Endometrial microvascular endothelial cells (primary cell): ENCODE results near the gene CARMIL1. TPM values are rescaled to one million over a fixed set of nuclear protein-coding genes. Genes with fewer than 3 reads are reported as not detected.

ENCODE experiments used
- in situ Hi-C: cut with HindIII; loops from 2 replicates; pipeline ENCODE4 v1.10.0; 2017; ENCODE audit warnings: low sequenced_read_pairs, low pct_unique_long_range_greater_than_20kb; ENCODE audit errors: inconsistent ontology term
- total RNA-seq: library from RNA; depleted of rRNA; stranded (reverse); fragments of >200 nt; gene quantifications from one replicate; pipeline ENCODE4 v1.2.3, GENCODE V29; 2015; ENCODE audit errors: inconsistent ontology term

The CARMIL1 gene
- total RNA-seq, result 1.0 TPM

DNA sequence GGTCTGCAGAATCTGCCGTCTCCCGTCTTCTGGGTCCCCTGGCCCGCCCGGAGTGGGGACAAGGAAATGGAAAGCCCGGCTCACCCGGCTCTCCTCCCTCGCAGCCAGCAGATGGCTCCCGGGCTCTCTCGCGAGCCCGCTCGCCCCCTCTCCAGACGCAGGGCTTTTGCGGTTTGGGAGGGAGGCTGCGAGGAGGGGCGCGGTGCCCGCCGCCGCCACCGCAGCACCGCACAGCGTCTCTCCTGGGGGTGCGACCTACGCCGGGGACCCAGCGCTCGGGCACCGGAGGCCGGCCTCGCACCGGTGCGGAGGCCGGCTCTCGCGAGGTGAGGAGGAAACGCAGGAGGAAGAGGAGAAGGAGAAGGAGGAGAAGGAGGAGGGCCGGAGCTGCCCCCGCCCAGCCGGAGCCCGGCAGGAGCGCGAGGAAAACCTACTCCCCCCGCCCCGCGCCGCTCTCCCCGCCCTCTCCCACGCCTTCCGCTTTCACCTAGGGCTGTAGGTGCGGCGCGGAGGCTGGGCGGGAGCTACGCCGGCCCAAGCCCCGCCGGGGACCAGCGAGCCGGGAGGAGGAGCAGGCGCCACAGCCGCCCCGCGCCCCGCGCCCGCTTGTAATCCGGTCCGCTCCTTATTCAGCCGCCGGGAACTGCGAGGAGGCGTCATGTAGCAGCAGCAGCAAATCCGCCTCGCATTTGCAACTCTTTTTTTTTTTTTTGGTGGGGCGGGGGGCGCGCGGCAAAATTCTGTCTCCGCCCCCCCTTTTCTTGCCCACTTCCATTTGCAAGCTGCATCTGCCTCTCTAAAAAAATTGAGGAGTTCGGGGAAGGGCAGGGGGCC, at the start of gene CARMIL1:
Gene CARMIL1, plus strand, starts transcription at position 461 of the 834 bp plus-strand sequence. CDS start 422 bp downstream, outside the sequence.
- in situ Hi-C loops, result no loop called here

DNA sequence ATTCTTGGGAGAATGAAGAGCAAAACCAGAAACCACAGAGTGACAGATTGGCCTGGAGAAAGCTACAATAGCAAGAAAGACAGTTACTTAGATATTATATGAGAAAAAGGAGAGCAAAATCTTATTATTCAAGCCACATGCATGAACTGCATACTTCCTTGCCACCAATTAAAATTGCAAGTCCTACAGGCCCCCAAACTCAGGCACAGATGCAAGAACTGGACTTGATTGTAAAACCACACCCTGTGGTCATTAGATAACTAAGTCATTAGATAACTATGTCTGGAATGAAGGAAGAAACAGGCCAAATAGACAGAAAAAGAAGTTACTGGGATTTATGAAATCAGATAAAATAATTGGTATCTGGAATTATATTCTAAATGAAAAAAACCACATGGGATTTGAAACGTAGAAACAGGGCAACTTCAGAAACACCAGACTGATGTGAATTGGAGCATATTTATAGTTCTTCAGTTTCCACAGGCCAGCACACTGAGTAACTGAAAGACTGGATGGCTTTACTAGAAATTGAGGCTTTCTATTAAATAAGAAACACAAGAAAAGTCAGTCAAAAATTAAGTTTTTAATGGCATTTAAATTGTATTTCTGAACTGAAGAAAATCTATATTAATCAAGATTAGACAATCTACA, 49.4 kb upstream of the CARMIL1 start:
- in situ Hi-C loops, result no loop called here

DNA sequence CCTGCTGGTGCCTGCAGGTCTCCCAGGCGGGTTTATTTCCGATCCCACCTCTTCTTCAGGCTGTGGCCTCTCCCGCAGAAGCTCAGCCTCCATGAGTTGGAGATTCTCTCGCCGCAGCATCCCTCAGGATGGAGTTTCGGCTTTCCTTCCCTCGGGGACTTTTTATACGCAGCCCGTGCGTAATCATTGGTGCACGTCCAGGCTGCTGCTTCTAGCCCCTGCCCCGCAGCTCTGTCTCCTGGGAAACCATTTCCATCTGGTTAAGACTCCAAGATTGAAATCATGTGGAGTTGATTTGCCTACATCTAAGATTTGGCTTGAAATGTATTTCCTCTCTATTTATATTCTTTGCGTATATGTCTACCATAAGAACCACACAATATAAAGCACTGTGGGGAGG, 46.7 kb upstream of the CARMIL1 start:
- in situ Hi-C loops, result no loop called here

DNA sequence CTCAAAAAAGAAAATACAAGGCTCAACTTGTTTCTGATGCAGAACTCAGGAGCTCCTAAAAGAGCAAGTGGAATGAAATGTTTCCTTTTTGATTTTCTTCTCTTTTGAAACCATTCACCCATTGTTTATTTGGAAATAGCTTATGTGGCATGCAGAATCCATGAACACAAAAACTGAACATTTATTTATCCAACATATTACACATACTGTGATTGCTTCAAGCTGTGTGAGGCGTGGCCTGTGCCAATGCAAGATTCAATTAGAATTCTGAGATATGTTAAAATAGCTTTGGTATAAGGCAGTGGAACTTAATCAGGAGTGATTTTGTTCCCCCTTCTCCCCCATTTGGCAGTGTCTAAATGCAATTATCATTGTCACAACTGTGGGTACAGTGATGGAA, 45.9 kb upstream of the CARMIL1 start:
- in situ Hi-C loops, result no loop called here

DNA sequence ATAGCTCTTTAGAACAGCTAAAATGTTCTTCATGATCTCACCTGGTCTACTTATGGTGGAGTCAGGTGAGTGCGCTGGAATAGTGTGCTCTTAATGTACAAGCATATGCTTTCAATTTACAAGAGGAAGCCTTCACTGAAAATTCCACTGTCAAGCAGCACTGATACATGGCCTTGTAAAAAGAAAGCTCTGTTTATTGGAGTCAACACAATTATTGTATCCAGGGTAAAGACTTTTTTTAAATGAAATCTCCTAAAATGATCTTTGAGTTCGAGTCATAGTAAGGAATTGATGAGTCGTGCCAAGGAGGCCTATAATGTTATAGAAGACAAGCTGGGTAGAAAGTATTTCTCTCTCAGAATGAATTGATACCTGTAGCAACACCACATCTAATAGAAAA, 41.6 kb upstream of the CARMIL1 start:
- in situ Hi-C loops, result no loop called here

DNA sequence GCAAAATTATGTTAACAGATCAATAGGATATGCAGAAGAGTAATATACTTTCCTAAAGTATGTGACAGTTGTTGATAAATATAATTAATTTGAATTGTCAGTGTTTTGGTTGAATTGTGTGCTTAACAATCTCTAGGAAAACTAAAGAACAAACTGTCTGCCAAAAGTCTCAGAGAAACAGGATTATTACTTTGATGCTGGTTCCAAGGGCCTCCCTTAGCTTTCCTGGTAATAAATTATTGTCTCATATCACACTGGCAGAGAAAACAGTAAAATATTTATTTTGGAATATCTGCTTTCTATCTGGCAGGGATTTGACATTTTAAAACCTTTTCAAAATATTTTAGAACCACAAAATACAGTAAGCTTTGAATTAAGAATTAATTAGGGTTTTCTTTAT, 40.1 kb upstream of the CARMIL1 start:
- in situ Hi-C loops, result no loop called here

DNA sequence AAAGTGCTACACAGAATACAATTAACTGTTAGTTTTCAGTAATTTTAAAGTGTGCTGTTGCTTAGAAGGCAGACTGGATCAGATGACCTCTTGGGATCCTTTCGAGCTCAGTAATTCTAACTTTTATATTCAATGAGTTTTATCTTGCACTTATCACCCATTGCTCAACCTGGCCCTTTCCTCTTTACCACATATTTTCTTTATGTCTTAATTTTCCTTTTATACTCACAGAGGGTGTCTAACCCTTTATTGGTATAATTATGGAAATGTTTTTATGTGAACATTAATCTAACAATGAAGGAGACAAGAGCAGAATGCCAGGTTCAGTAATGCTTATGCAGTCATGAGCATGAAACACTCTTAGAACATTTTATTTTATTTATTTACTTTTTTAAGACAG, 39.7 kb upstream of the CARMIL1 start:
- in situ Hi-C loops, result no loop called here

DNA sequence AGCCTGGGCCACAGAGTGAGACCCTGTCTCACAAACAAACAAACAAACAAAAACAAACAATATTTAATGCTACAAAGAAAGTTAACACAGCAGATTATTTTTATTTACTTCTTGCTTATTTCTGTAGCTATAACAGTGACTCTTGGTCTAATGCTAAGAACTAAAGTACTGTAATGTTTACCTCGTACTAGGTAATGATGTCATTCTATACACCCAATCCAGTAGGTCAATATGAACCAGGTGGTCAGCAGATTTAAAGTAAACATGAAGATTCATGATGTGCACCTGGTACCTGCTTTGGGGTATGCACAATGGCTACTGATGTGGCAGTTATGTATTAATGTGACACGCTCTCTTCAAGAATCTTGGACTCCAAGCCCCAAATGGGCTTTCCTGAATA, 36.6 kb upstream of the CARMIL1 start:
- in situ Hi-C loops, result no loop called here

DNA sequence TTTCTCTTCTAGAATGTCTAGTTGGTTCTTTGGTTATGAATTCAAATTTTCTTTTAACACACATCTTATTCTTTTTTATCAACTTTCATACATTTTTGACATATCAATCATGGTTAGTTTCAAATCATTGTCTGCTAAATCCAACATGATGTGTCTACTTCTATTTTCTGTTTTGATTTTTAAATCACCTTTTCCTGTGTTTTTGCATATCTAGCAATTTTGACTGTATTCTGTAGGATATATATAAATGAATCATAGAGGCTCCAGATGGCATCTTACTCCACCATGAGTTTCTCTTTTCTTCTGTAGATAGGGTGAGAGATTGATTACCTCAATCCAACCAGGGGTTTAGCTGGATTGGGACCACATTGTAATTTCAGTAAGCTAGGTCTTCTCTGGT, 34.3 kb upstream of the CARMIL1 start:
- in situ Hi-C loops, result no loop called here

DNA sequence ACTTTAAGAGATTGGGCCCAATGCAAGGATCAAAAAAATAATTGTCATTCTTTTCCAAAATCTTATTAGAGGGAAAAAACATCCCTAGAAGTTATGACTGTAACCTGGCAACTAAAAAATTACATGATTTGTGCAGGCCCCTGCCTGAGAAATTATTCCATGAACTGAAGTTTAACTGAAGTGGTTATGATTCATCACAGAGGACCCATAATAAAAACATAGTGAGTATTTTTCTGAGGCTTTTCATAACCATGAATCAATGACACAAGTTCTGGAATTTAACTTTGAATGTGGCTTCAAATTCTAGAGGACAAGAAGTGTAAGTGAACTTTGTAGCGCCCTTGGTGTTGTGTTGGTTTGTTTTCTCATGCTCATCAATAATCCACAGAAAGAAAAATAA, 31.1 kb upstream of the CARMIL1 start:
- in situ Hi-C loops, result no loop called here

DNA sequence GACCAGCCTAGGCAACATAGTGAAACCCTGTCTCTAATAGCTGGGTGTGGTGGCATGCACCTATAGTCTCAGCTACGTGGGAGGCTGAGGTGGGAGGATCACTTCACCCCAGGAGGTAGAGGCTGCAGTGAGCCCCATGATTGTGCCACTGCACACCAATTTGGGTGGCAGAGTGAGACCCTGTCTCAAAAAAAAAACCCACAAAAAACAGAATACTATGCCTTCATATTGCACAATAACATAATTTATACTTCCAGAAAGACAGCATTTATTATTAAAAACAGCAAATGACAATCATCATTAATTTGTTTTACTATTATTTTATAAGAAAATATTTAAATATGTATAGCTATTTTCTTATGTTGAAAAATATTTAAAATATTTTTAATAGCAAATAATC, 30.0 kb upstream of the CARMIL1 start:
- in situ Hi-C loops, result no loop called here

DNA sequence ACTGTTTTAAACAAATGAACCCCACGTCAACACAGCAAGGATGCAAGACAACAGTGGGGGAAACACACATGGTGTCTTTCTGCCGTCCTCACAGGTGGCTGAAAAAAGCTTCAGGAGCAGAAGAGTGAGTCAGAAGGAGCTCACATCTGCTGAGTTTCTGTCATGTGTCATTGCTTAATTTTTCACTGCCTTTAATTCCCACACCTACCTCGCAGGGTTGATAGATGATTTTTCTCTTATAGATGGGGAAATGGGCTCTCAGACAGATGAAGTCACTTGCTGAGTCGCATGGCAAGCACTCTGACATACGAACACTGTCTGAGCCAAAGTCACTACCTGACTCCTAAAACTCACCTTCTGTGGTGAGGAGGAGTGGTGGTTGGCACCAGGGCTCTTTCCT, 28.3 kb upstream of the CARMIL1 start:
- in situ Hi-C loops, result loop anchor here (25.0 kb wide), 1 partner anchor 236 kb away; no protein-coding TSS in a partner anchor

DNA sequence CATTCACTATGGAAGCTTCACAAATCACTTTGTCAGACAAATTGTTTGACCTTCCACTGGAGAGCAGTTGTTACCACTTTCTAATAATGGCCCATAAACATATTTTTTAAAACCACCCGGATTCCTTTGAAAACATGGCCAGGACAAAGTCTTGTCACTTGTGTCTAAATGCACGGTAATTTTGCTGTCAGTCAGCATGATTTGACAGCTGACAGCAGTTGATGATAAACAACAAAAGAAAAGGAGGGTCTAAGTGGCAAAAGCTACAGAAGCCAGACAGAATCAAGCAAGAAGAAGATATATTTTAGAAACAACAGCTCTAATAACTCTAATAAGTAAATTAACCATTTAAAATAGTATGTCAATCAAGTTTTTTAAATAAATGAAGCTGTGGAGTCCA, 27.7 kb upstream of the CARMIL1 start:
- in situ Hi-C loops, result loop anchor here (25.0 kb wide), 1 partner anchor 236 kb away; no protein-coding TSS in a partner anchor

DNA sequence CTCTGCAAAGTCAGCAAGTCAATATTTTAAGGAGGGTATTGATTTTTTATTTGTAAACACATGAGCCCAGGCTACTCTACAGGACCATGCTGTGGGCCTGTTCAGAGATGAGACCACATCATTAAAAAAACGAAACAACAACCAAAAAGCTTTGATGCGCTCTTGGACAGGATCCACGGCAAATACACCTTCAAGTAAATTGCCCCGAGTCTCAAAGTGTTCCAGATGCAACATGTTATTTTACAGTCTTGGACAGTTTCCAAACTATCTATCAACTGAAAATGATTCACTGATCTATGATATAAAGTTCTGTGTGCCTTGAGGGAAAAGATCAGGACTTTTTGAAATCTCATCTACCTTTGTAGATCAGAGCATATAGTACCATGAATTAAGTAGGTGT, 25.8 kb upstream of the CARMIL1 start:
- in situ Hi-C loops, result loop anchor here (25.0 kb wide), 1 partner anchor 234 kb away; no protein-coding TSS in a partner anchor

DNA sequence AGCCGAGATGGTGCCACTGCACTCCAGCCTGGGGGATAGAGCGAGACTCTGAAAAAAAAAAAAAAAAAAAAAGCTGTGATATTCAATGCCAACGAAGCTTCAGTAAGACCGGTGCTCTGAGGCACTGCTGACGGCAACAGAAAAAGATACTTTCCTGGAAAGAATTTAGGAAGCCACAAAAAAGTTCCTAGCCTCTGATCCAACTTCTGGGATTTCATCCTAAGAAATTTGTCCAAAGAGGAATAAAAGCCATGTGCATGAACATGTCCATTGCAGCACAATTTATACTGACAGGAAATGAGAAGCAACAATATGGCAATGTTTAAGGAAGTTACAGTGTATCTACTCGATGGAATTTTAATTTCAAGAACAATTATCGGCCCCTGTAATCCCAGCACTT, 24.5 kb upstream of the CARMIL1 start:
- in situ Hi-C loops, result loop anchor here (25.0 kb wide), 1 partner anchor 233 kb away; no protein-coding TSS in a partner anchor

DNA sequence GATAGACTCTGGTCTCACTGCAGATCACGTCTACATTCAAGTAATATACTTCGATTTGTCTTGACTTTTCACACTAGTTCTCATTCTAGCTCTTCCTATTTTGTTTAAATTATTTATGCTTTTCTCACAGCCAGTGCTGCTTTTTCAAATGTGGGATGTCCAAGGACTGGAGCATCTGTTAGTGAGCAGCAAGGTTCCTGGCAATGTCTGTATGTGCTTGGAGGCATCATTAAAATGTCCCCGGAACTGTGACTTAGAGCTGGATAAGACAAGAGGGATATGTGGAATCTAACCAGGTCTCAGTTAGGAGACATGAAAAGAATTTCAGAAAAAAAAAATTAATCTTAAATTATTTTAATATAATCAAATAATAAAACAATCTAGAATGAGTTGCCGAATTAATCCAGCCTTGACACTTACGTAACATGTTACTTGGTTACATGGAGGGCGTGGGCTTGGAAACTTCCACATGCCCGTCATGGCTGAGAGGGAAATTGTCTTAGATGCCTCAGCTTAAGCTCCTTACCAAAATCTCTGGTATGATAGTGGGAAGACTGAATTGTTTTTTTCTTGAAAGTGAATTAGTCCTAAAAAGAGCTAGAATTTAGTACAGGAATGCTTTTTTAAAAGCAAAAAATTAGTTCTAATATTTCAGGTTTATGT, 21.4 kb upstream of the CARMIL1 start:
- in situ Hi-C loops, result loop anchor here (25.0 kb wide), 1 partner anchor 229 kb away; no protein-coding TSS in a partner anchor

DNA sequence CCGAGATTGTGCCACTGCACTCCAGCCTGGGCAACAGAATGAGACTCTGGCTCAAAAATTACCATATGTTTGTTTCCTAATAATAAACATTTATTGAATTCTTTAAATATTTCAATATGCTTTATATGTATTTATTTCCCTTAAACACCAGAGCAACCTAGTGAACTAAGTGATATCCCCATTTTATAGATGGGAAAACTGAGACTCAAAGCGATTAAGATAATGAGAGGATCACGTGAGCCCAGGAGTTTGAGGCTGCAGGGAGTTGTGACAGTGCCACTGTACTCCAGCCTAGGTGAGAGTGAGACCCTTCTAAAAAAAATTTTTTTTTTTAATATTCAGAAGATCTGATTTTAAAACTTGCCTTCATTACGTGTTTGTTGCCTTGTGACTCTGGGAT, 19.4 kb upstream of the CARMIL1 start:
- in situ Hi-C loops, result loop anchor here (25.0 kb wide), 1 partner anchor 228 kb away; no protein-coding TSS in a partner anchor

DNA sequence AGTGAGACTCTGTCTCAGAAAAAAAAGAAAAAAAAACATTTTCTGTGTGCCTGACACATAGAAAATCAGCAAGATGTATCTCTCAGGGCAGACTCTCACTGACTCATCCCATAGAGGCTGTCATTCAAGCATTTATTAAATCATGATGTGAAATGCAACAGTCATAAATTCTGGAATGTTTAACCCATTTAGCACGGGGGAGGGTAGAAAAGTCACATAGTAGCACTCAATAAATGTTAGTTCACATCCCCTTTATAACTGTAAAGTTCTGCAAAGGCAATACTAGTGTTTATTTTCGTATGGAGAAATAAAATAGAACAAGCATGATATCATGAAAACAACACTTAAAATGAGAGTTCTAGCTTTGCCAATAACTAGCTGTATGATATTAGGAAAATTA, 15.5 kb upstream of the CARMIL1 start:
- in situ Hi-C loops, result loop anchor here (25.0 kb wide), 1 partner anchor 224 kb away; no protein-coding TSS in a partner anchor

DNA sequence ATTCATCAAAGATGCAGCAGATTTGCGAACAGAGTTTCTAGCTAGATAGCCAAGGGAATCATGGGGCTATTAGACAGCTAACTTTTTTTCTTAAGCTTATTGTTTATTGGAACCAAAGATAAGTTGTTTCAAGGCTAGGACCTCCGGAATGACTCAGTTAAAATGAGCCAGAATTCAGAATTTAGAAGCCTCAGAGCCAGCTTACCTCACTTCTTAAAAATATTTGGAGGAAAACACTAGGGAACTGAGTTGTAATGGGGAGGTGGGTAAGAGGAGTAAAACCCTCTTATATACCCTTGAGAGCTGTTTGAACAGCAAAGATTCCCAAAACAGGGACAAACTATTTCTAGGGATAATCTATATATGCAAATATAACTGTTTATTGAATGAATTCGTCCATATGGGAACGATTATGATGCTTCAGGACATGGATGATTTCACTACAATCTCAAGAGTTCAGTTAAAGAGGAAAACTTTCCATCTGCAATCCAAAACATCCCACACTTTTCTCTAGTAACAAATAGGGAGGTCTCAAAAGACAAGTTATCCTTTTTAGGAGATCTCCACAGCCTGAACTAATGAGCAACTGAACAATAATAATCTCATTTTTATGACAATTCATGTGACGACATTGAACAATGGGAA, 12.6 kb upstream of the CARMIL1 start:
- in situ Hi-C loops, result loop anchor here (25.0 kb wide), 1 partner anchor 221 kb away; no protein-coding TSS in a partner anchor
